GM23248 (cell line): ENCODE results near the gene NUDCD3.

ENCODE experiments used
- EZH2 ChIP-seq: fragments of 200-600 bp; sonication (generic); IDR thresholded peaks from 2 replicates; pipeline ENCODE4 v1.6.1; 2018; ENCODE audit warnings: antibody characterized with exemption, mild to moderate bottlenecking; ENCODE audit not compliant: insufficient read depth, poor library complexity, severe bottlenecking
- EZH2phosphoT487 ChIP-seq: fragments of 200-600 bp; sonication (generic); IDR thresholded peaks from 2 replicates; pipeline ENCODE4 v1.6.1; 2018; ENCODE audit warnings: antibody characterized with exemption, moderate library complexity, mild to moderate bottlenecking, low read depth; ENCODE audit not compliant: insufficient read depth

DNA sequence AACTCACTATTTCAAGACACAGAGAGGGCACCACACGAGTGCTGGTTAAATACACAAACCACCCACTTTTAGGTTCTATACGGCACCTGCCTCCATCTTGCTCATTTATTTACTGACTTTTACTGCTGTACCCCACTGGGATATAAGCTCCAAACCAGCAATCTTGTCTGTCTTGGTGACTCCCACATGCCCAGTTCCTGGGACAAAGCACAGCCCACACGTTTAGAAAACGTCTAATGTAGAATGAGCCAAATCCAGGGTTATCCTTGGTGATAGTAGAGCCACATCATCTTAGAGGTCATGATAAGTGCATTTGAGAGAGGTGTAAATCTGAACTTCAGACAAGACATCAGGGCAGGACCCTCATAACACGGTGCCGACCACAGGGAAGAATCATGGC lies 73.5 kb downstream of the NUDCD3 start:
- TF ChIP-seq EZH2 (no peak), EZH2phosphoT487 (no peak)
